ENCODE data around the gene IGFBP6.

IGFBP6 gene

DNA sequence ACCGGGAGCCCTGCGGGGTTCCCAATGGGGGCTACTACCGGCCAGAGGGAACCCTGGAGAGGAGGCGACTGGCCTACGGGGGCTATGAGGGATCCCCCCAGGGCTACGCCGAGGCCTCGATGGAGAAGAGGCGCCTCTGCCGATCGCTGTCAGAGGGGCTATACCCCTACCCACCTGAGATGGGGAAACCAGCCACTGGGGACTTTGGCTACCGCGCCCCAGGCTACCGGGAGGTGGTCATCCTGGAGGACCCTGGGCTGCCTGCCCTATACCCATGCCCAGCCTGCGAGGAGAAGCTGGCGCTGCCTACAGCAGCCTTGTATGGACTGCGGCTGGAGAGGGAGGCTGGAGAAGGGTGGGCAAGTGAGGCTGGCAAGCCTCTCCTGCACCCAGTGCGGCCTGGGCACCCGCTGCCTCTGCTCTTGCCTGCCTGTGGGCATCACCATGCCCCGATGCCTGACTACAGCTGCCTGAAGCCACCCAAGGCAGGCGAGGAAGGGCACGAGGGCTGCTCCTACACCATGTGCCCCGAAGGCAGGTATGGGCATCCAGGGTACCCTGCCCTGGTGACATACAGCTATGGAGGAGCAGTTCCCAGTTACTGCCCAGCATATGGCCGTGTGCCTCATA lies 37.9 kb upstream of the IGFBP6 start:
- no peak for DNase-seq

DNA sequence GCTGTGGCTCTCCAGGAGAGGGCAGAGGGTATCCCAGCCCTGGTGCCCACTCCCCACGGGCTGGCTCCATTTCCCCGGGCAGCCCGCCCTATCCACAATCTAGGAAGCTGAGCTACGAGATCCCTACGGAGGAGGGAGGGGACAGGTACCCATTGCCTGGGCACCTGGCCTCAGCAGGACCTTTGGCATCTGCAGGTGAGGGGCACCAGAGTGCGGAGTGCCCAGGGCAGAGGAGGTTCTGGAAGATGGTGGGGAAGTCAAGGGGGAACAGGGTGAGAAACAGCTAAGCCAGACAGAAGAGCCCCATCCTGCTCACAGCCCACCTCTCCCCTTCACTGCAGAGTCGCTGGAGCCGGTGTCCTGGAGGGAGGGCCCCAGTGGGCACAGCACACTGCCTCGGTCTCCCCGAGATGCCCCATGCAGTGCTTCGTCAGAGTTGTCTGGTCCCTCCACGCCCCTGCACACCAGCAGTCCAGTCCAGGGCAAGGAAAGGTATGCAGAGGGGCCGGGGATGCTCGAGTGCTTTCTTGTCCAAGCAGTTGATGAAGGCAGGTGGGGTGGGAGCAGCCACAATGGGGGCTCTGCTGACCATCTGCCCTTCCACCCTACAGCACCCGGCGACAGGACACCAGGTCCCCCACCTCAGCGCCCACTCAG lies 37.3 kb upstream of the IGFBP6 start:
- DNase-seq = no peak

DNA sequence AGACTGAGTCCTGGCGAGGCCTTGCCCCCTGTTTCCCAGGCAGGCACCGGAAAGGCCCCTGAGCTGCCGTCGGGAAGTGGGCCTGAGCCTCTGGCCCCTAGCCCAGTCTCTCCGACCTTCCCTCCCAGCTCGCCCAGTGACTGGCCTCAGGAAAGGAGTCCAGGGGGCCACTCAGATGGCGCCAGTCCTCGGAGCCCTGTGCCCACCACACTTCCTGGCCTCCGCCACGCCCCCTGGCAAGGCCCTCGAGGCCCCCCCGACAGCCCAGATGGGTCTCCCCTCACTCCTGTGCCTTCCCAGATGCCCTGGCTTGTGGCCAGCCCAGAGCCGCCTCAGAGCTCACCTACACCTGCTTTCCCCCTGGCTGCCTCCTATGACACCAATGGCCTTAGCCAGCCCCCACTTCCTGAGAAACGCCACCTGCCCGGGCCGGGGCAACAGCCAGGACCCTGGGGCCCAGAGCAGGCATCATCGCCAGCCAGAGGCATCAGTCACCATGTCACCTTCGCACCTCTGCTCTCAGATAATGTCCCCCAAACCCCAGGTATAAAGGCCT lies 36.7 kb upstream of the IGFBP6 start:
- no peak for DNase-seq

DNA sequence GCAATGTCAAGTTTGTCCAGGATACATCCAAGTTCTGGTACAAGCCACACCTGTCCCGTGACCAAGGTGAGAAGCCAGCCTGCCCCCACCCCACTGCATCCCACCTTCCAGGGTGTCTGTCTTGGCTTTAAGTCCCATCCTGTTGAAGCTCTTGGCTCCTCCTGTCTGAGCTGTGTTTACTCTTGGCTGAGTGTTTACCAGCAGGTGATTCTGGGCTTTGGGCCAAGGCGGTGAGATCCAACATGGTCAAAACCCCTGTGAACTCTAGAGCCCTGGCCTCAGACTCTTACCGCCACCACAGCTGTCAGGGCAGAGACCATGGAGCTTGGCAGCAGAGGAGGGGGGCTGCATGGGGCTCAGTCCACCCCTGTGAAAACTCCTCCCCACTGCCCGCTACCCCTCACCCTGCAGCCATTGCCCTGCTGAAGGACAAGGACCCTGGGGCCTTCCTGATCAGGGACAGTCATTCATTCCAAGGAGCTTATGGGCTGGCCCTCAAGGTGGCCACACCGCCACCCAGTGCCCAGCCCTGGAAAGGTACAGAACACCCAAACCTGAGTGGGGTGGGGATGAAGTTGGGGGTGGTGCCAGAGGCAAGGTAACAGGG lies 36.0 kb upstream of the IGFBP6 start:
- no peak for DNase-seq

DNA sequence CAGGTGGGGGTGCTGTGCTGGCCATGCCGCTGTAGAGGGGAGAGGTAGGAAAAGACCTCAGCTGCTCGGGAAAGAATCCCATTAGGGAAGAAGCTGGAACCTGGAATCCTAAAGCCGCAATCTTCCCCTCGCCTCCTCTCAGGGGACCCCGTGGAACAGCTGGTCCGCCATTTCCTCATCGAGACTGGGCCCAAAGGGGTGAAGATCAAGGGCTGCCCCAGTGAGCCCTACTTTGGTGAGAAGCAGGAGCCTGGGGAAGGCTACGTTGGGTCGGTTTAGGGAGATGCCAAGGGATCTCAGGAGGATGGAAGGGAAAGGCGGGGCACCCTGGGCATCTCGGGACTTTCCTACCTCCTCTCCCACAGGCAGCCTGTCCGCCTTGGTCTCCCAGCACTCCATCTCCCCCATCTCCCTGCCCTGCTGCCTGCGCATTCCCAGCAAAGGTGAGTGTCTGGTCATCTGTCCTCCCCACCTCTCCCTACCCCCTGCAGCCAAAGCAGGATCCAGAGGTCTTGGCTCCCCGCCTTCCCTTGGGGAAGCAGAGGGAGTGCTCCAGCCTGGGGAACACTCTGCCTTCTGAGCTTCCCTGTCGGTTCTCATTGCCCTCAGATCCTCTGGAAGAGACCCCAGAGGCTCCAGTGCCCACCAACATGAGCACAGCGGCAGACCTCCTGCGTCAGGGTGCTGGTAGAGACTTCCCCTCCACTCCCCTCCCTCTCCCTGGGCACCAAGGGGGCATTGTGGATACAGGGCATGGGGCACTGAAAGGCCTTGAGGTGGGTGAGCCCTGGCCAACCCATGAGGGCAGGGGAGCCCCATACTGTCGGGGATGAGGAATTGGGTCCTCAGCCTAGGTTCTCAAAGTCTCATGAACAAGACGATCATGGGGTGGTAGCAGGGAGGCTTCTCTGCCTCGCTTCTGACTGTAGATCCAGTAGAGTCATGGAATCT lies 35.2 kb upstream of the IGFBP6 start:
- no peak for DNase-seq

DNA sequence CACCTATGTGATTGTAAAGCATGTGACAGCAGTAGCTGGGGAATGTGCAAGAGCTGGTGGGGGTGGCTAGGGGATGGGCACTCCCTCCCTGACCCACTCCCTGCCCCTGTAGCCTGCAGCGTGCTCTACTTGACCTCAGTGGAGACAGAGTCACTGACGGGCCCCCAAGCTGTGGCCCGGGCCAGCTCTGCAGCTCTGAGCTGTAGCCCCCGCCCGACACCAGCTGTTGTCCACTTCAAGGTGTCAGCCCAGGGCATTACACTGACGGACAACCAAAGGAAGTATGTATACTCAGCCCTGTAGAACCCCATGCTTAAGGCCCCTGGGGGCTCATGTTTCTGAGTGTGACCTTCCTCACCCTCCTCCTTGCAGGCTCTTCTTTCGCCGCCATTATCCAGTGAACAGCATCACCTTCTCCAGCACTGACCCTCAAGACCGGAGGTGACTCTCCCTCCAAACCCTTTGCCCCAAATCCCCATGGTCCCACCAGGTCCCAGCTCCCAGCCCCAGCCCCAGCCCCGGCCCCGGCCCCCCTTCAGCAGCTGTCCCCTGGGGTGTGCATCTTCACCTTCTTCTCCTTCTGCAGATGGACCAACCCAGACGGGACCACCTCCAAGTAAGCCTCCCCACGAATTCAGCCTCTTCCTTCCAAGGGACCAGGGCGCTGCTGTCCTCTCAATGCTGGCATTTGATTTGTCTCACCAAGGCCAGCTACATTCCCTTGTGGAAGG lies 34.3 kb upstream of the IGFBP6 start:
- DNase-seq = no peak

DNA sequence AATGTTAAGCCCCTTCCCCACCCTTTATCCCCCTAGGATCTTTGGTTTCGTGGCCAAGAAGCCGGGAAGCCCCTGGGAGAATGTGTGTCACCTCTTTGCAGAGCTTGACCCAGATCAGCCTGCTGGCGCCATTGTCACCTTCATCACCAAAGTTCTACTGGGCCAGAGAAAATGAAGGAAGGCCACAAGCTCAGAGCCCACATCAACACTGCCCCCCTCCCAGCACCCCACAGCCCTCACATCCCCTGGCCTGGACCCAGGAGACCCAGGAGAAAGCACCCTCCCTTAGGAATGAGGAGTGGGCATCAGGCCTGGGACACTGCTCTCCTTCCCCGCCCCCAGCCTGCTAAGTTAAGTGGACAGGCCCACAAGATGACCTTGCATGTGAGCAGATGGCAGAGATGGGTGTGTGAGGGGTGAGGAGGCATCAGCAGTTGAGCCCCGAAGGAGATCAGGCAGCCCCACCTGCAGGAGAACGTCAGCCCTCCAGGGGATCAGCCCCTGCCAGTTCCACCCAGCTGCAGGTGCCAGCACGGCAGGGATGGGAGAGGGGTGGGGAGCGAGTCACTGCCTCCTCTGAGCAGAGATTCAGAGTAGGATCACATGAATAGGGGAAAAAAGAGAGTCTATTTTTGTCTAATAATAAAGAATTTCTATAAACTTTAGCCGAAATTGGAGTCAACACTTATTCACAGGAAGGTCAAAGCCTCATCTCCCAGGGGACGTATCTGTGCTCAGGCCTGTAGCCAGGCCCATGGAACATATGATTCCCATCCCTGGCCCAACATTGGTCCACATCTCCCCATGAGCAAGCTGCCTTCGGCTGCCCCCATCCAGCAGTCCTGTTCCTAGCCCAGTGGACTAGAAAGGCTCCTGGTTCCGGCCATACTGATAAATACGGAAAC lies 33.5 kb upstream of the IGFBP6 start:
- DNase-seq = no peak

DNA sequence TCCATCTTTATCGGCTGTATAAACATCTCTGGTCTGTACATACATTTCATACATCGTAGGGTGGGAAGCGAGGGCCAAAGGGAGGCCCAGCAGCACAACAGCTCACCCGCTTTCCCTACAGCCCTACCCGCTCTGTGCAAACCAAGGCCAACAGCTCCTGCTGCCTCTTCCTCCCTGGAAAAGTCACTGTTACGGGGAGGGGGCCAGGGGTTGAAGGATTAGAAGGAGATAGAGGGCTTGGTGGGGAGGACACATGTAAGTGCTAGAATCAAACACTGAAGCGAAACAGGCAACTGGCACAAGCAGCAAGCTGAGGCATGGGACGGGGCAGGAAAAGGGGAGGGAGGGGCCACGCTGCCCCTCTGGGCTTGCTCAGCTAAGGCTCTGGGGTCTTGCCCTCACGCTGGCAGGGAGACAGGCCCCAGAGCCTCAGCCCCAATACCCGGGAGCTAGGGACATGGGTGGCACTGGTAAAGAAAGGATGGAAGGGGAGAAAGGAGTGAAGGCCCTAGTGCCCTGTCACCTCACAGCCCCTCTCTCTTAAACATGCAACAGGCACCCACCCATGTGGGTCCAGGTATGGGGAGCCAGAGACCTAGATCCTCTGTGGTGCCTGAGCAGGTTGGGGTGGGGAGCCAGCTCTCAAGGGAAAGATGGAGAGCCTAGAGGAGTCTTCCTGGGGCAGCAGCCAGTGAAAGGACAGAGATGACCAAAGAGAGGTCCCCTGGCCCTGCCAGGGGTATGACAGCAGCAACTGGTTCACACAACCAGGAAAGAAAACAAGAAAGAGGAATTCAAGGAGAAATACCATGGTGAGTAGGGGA lies 32.6 kb upstream of the IGFBP6 start:
- no peak for DNase-seq

DNA sequence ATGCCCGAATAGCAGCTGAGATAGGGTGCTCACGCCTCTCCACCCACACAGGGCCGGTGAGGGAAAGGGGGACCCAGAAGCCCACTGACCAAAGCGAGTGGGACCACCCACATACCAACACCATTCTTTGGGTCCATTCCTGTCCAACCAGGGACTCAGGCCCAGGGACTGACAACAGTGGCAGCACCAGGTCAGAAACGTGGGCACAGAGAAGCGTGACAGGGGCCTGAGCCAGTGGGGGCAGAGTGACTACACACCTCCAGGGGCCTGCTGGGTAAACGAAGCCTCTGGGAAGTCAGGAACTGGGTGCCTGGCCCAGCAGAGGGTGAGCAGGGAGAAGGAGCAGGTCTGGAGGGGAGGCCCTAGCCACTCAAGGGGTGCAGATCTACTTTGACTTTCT lies 32.0 kb upstream of the IGFBP6 start:
- no peak for DNase-seq

DNA sequence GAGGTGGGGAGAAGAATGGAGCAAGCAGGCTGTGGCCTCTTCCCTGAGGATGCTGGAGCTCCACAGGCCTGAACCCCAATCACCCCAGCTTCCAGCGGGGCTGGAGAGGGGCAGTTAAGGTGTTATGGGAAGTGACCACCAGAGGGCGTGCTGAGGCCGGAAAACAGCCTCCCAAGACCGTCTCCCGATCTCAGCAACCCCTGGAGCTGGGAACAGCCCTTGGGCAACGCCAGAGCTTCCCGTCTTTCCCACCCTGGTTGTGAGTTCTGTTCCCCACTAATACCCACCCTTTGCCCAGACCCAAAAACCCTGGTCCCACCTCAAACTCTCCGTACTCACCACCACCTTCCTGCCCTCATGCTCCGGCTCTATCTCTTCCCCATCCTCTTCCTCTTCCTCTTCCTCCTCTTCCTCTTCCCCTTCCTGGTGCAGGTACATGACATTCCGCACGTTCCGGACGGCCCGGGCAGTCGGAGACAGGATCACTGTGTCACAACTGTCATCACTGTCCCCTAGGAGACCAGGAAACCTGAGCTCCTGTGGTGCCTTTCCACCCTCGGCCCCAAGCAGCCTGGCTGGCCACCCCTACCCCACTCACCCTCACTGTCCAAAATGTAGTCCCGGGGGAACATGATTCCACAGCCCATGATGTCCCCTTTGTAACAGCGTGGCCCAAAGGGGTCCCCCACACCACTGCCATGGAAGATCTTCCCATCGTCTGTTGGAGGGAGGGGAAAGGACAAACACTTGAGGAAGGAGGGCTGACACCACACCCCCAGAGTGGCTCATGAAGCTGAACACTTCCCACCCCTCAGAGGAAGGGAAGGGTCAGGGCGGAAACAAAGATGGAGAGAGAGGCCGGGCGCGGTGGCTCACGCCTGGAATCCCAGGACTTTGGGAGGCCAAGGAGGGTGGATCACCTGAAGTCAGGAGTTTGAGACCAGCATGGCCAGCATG lies 31.2 kb upstream of the IGFBP6 start:
- peak; percentile 69 for DNase-seq

DNA sequence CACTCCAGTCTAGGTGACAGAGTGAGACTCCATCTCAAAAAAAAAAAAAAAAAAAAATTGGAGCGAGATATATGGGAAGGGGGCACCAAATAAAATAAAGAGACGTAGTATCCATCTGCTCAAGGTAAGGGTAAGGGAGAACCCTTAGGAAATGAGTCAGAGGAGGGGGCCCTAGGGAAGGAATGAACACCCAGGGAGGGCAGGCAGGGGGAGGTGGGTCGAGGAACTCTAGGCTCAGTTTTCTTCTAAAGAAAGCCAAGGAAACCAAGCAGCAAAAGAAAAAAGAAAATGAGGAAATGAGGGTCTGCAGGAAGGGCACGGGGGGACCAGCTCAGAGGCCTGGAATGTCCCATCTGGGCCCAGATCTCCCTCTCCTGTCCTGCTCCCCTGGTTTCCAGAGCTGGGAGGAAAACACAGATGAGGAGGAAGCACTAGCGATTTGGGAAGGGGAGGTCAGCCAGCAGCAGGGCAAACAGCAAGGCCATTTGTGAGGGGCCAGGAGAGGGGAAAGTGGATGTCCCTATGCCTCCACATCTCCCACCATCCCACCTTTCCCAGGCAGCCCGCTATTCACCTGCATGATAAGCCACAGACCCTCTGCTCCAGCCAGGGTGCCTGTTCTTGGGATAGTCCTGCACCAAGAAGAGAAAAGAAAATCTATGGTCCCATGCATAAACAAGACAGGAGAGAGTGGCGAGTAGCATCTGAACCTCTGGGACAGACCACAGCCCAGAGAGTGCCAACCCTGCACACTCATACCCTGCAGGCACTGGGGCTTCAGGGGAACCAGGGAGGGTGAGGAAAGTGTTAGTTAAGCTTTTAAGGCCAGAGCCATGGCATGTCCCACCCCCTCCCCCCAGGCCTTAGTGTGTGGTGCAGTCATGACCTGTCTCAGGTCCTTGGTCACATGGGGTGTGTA lies 30.1 kb upstream of the IGFBP6 start:
- no peak for DNase-seq

DNA sequence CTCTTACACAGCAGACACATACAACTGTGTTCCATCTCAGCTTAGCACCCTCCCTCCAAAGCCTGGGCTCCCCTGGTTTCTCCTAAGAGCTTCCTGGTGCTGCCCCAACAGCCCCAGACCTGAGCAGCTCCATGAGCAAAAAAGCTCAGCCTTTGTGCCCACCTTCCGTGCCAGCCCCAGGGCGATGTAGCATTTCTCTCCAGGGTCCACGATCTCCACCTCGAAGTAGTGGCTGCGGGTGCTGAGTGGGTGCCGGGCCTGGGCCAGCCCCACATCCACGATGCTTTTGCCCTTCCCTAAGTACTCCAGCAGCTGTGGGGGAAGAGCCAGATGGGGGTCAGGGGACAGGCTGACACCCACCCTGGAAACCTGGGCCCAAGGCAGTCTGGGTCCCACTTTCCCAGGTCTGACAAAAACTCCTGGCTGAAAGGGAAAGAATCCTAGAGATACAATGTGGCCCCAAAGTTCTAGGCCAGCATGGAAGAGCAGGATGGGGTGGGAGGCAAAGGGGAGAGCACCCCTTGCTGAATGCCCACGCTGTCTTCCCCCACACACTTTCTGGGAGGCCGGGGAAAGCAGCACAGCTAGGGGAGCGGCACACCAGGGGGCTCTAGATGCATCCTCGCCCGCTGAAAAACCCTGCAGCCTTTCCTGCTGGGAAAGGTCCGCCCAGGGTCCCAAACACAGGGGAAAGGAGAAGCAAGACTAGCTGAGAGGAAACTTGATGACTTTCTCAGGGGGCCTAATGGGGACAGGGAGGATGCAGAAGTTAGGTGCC lies 29.3 kb upstream of the IGFBP6 start:
- no peak for DNase-seq

DNA sequence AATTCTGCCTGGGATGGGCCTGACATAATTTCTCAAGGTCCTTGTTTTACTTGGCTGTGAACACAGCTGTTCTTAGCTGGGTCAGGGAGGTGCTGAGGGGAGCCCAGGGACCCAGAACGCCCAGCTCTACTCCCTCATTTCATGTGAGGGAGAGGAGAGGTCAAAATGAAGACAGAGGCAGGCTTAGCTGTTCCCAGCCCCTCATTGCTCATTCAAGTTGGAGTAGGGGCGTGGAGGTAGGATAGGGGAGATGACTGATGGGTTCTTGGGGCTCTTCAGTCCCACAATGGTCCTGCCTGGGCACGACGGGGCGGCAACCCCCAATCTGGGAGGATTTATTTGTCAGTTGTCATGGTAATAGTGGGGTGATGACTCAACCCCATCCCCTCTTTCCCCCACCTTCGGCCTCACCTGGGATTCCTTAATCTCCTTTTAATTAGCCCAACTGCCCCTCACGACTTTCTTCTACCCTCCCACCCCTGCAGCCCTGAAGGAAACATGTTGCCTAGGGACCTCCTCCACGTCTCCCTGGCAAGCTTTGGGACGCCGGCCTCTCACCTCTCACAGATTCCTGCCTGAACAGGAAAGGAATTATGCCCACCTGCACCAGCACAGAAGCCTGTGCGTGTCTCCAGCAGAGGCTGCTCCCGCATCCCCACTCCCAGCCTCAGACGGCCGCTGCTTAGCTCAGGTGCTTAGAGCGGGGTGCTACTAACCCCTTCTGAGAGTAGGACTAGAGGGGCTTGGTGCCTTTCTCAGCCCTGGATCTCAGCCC lies 28.5 kb upstream of the IGFBP6 start:
- no peak for DNase-seq

DNA sequence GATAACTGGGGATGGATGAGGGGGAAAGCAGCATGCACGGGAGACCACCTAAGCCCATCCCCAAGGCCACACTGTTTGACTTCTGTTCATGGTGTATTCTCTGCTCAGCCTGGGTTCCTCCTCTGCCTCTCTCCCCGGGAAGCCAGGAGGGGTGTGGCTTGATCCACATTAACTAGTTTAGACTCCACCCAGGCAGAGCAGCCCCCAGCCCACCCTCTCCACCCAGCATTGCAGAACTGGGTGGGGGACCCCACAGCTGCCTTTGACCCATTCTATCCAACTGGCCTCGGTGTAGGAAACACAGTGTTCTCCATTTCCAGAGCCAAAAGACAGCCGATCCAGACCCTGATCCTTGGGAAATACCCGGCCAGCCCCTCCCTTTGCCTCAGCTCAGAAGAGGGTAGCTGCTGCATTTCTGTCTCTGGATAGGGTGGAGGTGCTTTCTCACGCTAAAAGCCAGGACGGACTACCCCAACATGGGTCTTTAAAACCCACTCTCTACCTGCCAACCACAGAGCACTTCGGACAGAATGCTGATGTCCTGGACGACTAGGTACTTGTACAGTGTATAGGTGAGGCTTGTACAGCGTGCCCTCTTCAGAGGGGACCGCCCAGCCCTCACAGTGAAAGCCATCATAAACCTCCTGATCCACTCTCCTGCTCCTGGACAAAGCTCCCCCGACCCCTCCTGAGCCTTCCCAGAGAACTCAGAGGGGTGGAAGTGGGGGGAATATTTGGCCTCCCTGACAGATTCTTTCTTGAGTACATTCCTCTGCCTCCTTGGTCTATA lies 27.7 kb upstream of the IGFBP6 start:
- no peak for DNase-seq

DNA sequence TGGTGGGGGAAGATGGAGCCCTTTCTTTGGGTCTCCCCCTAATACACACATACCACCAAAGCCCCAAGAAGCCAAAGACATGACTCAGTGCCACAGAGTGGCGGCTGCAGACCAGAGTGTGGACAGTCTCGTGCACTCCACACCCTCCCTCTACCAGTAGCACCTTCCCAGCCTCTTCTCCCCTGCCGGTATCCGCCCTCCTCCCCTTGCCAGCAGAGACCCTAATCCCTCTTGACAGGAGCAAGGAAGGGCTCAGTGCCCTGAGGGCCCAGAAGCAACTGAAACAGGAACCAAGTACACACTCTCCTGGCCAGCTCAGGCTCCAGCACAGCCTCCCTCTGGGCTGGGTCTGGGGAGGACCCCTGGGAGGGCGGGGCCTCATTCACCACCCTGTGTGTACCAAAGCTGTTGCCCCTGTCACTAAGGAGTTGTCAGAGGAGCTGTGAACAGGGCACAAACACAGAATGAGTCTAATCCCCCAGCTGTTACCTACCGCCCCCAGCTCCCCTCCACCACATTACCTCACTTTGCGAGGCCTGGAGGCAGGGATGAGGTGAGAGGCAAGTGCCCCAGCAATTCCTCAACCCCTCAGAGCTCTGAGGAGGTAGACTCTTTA lies 26.5 kb upstream of the IGFBP6 start:
- DNase-seq = no peak
